K562 (cell line): Measurements from ENCODE around the gene SETD5. TPM values are rescaled to one million over a fixed set of nuclear protein-coding genes. Genes with fewer than 3 reads are reported as not detected.

Source experiments
- ATF4 ChIP-seq: fragments of 450-650 bp; formaldehyde crosslinking; IDR thresholded peaks from 2 replicates; pipeline ENCODE4 v1.4.0; 2022; ENCODE audit warnings: mild to moderate bottlenecking, moderate library complexity
- CCNT2 ChIP-seq: IDR thresholded peaks from 2 replicates; pipeline ENCODE4 v1.6.1; 2011; ENCODE audit warnings: borderline replicate concordance, low read depth, mild to moderate bottlenecking, moderate library complexity, mixed read lengths, low read length; ENCODE audit not compliant: insufficient read length; ENCODE audit errors: extremely low read depth
- E2F8 ChIP-seq: fragments of 450-650 bp; IDR thresholded peaks from 2 replicates; pipeline ENCODE4 v1.7.1; 2018; ENCODE audit warnings: mild to moderate bottlenecking, low read depth; ENCODE audit not compliant: partially characterized antibody
- HES1 ChIP-seq: fragments of 450-650 bp; IDR thresholded peaks from 2 replicates; pipeline ENCODE4 v1.6.1; 2016; ENCODE audit warnings: low read depth, mild to moderate bottlenecking, moderate library complexity
- HNRNPH1 ChIP-seq: fragments of 200-400 bp; formaldehyde crosslinking; optimal IDR thresholded peaks from 2 replicates; pipeline ENCODE3; 2017; ENCODE audit warnings: low read depth, mild to moderate bottlenecking, low read length, moderate library complexity
- HOMEZ ChIP-seq: fragments of 250-450 bp; sonication (Bioruptor Pico); IDR thresholded peaks from 2 replicates; pipeline ENCODE4 v1.4.0; 2020; ENCODE audit warnings: mild to moderate bottlenecking, moderate library complexity
- POLR2G ChIP-seq: fragments of 200-400 bp; formaldehyde crosslinking; IDR thresholded peaks from 2 replicates; pipeline ENCODE4 v1.6.1; 2017; ENCODE audit warnings: low read depth, mild to moderate bottlenecking, antibody characterized with exemption, low read length, moderate library complexity
- PYGO2 ChIP-seq: fragments of 450-650 bp; IDR thresholded peaks from 2 replicates; pipeline ENCODE4 v1.6.1; 2016; ENCODE audit warnings: mild to moderate bottlenecking, missing genetic modification characterization, moderate library complexity, missing compliant biosample characterization
- SAP30 ChIP-seq: fragments of 200-600 bp; sonication (generic); IDR thresholded peaks from 2 replicates; pipeline ENCODE4 v1.6.1; 2012; ENCODE audit warnings: borderline replicate concordance, low read depth, mild to moderate bottlenecking, moderate library complexity, low read length, control low read depth, inconsistent platforms; ENCODE audit not compliant: insufficient read depth, poor library complexity, severe bottlenecking
- SETDB1 ChIP-seq: IDR thresholded peaks from one replicate; pipeline ENCODE4 v1.6.1; 2012; ENCODE audit warnings: low read length, control low read depth, inconsistent platforms
- SLC30A9 ChIP-seq: fragments of 250-450 bp; sonication (Bioruptor Pico); IDR thresholded peaks from 2 replicates; pipeline ENCODE4 v1.8.0; 2022; ENCODE audit warnings: mild to moderate bottlenecking, moderate library complexity
- SRSF1 ChIP-seq: fragments of 200-400 bp; formaldehyde crosslinking; IDR thresholded peaks from 2 replicates; pipeline ENCODE4 v1.6.1; 2017; ENCODE audit warnings: mild to moderate bottlenecking, low read depth, low read length, moderate library complexity
- USF1 ChIP-seq: sonication (generic); formaldehyde crosslinking; IDR thresholded peaks from 2 replicates; pipeline ENCODE4 v1.9.0; 2022; ENCODE audit warnings: mild to moderate bottlenecking, missing genetic modification reagents
- ZBTB2 ChIP-seq: fragments of 450-650 bp; IDR thresholded peaks from 2 replicates; pipeline ENCODE4 v1.6.1; 2016; ENCODE audit warnings: antibody characterized with exemption
- ZEB2 ChIP-seq: fragments of 450-650 bp; IDR thresholded peaks from 2 replicates; pipeline ENCODE4 v1.6.1; 2016
- ZFP91 ChIP-seq: sonication (generic); formaldehyde crosslinking; IDR thresholded peaks from 2 replicates; pipeline ENCODE4 v1.8.0; 2022; ENCODE audit warnings: mild to moderate bottlenecking, missing genetic modification reagents
- polyA plus RNA-seq, 8 experiments: library from polyadenylated mRNA; depleted of rRNA in 4 of 8; stranded (reverse) in 5 of 8; unstranded in 3 of 8; fragments of >200 nt; fragmentation: Nextera tagmentation in 2 of 8; fragmentation: Illumina TruSeq in 1 of 8; extraction: Ambion mirVana in 2 of 8; extraction: Trizol in 1 of 8; gene quantifications; 2 replicates each; pipeline versions ENCODE4 v1.2.1 to v1.2.3, GENCODE V29; 2011 to 2014; ENCODE audit warnings: inconsistent platforms in 1 of 8, missing spikeins in 1 of 8
- total RNA-seq, 7 experiments: library from RNA; depleted of rRNA in 6 of 7; stranded (reverse); fragments of >200 nt in 6 of 7; fragmentation: Illumina TruSeq in 2 of 7; extraction: Trizol in 2 of 7; gene quantifications; 2 replicates each; pipeline versions ENCODE4 v1.2.1 to v1.2.3, GENCODE V29; 2011 to 2021; ENCODE audit warnings: low replicate concordance in 1 of 7

The SETD5 gene
- total and polyA plus RNA-seq, 9 of the 15 experiments (the other 6 are each of a cell fraction or from before 2014, with no cell fraction given): 20.8 to 135 (median 87.2) TPM

- TF ChIP-seq SLC30A9: no peak
- no peak for TF ChIP-seq PYGO2 (tag)
- peak; percentile 56; the same call in 1 of the 2 replicates for TF ChIP-seq USF1 (CRISPR knock-in tag)
- TF ChIP-seq ATF4 (CRISPR knock-in tag): peak; percentile 78
- TF ChIP-seq E2F8: peak; percentile 68
- TF ChIP-seq ZFP91: no peak
- TF ChIP-seq HOMEZ: no peak
- TF ChIP-seq CCNT2: peak; percentile 97
- peak; percentile 80 for TF ChIP-seq HNRNPH1
- TF ChIP-seq SAP30: no peak
- no peak for TF ChIP-seq SRSF1
- TF ChIP-seq ZEB2: no peak
- peak; percentile 96 for TF ChIP-seq POLR2G
- TF ChIP-seq HES1: no peak
- no peak; the same call in 1 of the 2 replicates for TF ChIP-seq ZBTB2
- no peak for TF ChIP-seq SETDB1
Observed at GRCh38 chr3:9396632-9397331, 633 bp upstream of the SETD5 start (continued).
